Measurements from ENCODE around the gene FUT2. TPM values are rescaled to one million over a fixed set of nuclear protein-coding genes. Genes with fewer than 3 reads are reported as not detected.
"Not testable (repeated sequence)": the region's sequence is repeated elsewhere in the genome, so short reads cannot be mapped to it uniquely, and the experiment has no call there.

The FUT2 gene
- total RNA-seq, 1 donor from 2014 or later = 1.5 TPM

- TF ChIP-seq CTCF (IDR thresholded peaks at IDR 0.05; ENCODE audit: unreplicated experiment) = no peak
- peaks cover 9% of the 10 kb centered on the region for H3K36me3 Mint-ChIP-seq (ENCODE audit: low read depth, unreplicated experiment)
- no peaks in the 10 kb centered on the region for H3K9me3 Mint-ChIP-seq (ENCODE audit: unreplicated experiment)
- DNase-seq (ENCODE audit: low spot score) = peak; percentile 36
- peaks cover 22% of the 10 kb centered on the region for H3K27me3 Mint-ChIP-seq (ENCODE audit: unreplicated experiment)
- peaks cover 17% of the 10 kb centered on the region for H3K4me1 Mint-ChIP-seq (ENCODE audit: unreplicated experiment)
- H3K27ac Mint-ChIP-seq (ENCODE audit: unreplicated experiment) = peak overlapping the region; percentile 81
- peak overlapping the region; percentile 68 for H3K4me3 Mint-ChIP-seq (ENCODE audit: unreplicated experiment)
These were observed 21.0 kb downstream of the FUT2 start for GRCh38 chr19:48716562-48717291.

GRCh38 chr19:48718106-48718505 lies 22.3 kb downstream of the FUT2 start:
- not testable (repeated sequence) for DNase-seq (ENCODE audit: low spot score); H3K9me3 Mint-ChIP-seq (ENCODE audit: unreplicated experiment); H3K4me3 Mint-ChIP-seq (ENCODE audit: unreplicated experiment); H3K27ac Mint-ChIP-seq (ENCODE audit: unreplicated experiment)
- Mint-ChIP-seq H3K27me3 (ENCODE audit: unreplicated experiment) (peaks cover 20% of the 10 kb centered on the region), H3K4me1 (ENCODE audit: unreplicated experiment) (peaks cover 23% of the 10 kb centered on the region), H3K36me3 (ENCODE audit: low read depth, unreplicated experiment) (peaks cover 20% of the 10 kb centered on the region)

GRCh38 chr19:48718711-48719231 lies 23.0 kb downstream of the FUT2 start:
- Mint-ChIP-seq H3K27ac (ENCODE audit: unreplicated experiment) (peak overlapping the region; percentile 76), H3K9me3 (ENCODE audit: unreplicated experiment) (no peaks in the 10 kb centered on the region), H3K27me3 (ENCODE audit: unreplicated experiment) (peaks cover 20% of the 10 kb centered on the region), H3K36me3 (ENCODE audit: low read depth, unreplicated experiment) (peaks cover 20% of the 10 kb centered on the region), H3K4me3 (ENCODE audit: unreplicated experiment) (peak overlapping the region; percentile 72), H3K4me1 (ENCODE audit: unreplicated experiment) (peaks cover 23% of the 10 kb centered on the region)
- TF ChIP-seq CTCF (IDR thresholded peaks at IDR 0.05; ENCODE audit: unreplicated experiment) = no peak
- DNase-seq (ENCODE audit: low spot score) = no peak

GRCh38 chr19:48719263-48720171 lies 23.7 kb downstream of the FUT2 start, which contains the start of gene MAMSTR:
MAMSTR (minus strand) TSS chr19:48719725; CDS start chr19:48719031, 694 bp downstream.
- no peak for TF ChIP-seq CTCF (IDR thresholded peaks at IDR 0.05; ENCODE audit: unreplicated experiment)
- Mint-ChIP-seq H3K9me3 (ENCODE audit: unreplicated experiment) (no peaks in the 10 kb centered on the region), H3K27ac (ENCODE audit: unreplicated experiment) (peak within 1 kb of the TSS; percentile 76)

GRCh38 chr19:48720251-48720612 lies 24.5 kb downstream of the FUT2 start:
- DNase-seq (ENCODE audit: low spot score) = no peak
- H3K36me3 Mint-ChIP-seq (ENCODE audit: low read depth, unreplicated experiment) = peaks cover 29% of the 10 kb centered on the region
- no peak overlapping the region for H3K4me3 Mint-ChIP-seq (ENCODE audit: unreplicated experiment)
- no peak overlapping the region for H3K27ac Mint-ChIP-seq (ENCODE audit: unreplicated experiment)
- no peak for TF ChIP-seq CTCF (IDR thresholded peaks at IDR 0.05; ENCODE audit: unreplicated experiment)
- H3K9me3 Mint-ChIP-seq (ENCODE audit: unreplicated experiment) = no peaks in the 10 kb centered on the region
- peaks cover 28% of the 10 kb centered on the region for H3K27me3 Mint-ChIP-seq (ENCODE audit: unreplicated experiment)
- H3K4me1 Mint-ChIP-seq (ENCODE audit: unreplicated experiment) = peaks cover 32% of the 10 kb centered on the region

More at GRCh38 chr19:48719263-48720171, 23.7 kb downstream of the FUT2 start, which contains the start of gene MAMSTR:
- H3K4me1 Mint-ChIP-seq (ENCODE audit: unreplicated experiment) = peaks cover 29% of the 10 kb centered on the region
- peak within 1 kb of the TSS; percentile 72 for H3K4me3 Mint-ChIP-seq (ENCODE audit: unreplicated experiment)
- no peak for DNase-seq (ENCODE audit: low spot score)
- H3K27me3 Mint-ChIP-seq (ENCODE audit: unreplicated experiment) = peaks cover 23% of the 10 kb centered on the region
- H3K36me3 Mint-ChIP-seq (ENCODE audit: low read depth, unreplicated experiment) = peaks cover 22% of the 10 kb centered on the region

Data from endothelial cell (in vitro differentiated cells).